ENCODE results near the gene CCDC88C.

Gene CCDC88C

DNA sequence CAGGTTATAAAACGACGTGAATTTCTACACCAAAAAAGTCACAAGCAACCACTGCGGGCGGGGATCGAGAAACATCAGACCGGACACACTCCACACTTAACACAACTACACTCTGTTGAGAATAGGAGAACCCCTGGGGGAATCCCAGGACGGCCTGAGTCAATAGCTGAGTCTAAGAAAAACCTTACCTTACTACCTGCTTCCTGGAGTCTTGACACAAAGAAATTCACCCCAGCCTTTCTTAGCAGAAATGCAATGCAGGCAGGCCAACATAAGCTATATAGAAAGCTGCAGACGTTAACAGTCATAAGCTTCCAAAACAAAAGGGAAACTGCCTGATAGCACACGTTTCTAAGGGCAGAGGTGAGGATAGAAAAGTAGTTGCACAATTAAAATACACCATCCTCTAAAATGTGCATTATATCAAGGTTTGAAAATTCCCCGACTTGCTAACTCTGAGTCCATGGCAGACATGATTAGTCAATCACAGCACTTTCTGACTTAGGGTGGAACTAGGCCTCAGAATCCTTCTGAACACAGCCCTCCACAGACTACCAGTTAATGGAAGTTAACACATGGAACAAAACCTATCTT is 68.0 kb downstream of the CCDC88C start:
- Histone ChIP-seq H3K27me3 (no peaks in the 10 kb centered on the region), H3K4me3 (no peak overlapping the region), H3K9me3 (no peaks in the 10 kb centered on the region), H3K4me1 (peaks cover 0 to 10% (median 4%) of the 10 kb centered on the region in 4 donors), H3K27ac (no peak overlapping the region), H3K36me3 (no peaks in the 10 kb centered on the region)
- TF ChIP-seq, protein P1, sequence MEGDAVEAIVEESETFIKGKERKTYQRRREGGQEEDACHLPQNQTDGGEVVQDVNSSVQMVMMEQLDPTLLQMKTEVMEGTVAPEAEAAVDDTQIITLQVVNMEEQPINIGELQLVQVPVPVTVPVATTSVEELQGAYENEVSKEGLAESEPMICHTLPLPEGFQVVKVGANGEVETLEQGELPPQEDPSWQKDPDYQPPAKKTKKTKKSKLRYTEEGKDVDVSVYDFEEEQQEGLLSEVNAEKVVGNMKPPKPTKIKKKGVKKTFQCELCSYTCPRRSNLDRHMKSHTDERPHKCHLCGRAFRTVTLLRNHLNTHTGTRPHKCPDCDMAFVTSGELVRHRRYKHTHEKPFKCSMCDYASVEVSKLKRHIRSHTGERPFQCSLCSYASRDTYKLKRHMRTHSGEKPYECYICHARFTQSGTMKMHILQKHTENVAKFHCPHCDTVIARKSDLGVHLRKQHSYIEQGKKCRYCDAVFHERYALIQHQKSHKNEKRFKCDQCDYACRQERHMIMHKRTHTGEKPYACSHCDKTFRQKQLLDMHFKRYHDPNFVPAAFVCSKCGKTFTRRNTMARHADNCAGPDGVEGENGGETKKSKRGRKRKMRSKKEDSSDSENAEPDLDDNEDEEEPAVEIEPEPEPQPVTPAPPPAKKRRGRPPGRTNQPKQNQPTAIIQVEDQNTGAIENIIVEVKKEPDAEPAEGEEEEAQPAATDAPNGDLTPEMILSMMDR (IDR thresholded peaks at IDR 0.05) = no peak
- intact Hi-C loops (cut with DNase I; ENCODE audit: low total_unique reads) = no loop called here
- no peak for DNase-seq

DNA sequence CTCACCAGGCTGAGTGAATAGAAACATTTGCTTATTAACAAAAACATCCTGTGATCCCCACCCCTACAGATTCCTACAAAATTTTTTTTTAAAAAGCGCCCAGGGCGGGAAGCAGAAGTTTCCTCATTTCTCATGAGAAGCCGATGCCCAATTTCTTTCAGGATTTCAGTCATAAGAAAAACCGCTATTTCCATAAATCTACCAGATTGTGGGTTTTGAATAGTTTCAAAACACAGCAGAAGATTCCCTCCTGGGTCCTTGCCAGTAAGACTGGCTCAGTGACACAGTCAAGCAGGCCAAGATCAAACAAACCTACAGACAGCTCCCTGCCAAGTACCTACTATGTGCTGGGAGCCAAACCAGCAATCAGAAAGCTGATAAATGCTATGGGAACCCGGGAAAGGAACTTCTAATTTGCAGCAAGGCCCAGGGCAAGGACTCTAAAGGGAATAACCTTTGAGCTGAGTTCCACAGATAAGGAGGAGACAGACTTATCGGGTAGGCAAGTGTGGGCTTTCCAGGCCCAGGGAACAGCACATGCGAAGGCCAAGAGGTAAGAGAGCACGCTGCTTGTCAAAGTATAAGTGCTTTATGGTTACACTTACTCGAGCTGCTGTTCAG is 68.7 kb downstream of the CCDC88C start:
- intact Hi-C loops (cut with DNase I; ENCODE audit: low total_unique reads) = no loop called here
- Histone ChIP-seq H3K4me1 (peaks cover 0 to 10% (median 4%) of the 10 kb centered on the region in 4 donors), H3K27me3 (no peaks in the 10 kb centered on the region), H3K36me3 (no peaks in the 10 kb centered on the region), H3K9me3 (no peaks in the 10 kb centered on the region), H3K27ac (no peak overlapping the region), H3K4me3 (no peak overlapping the region)
- TF ChIP-seq, protein P1 (IDR thresholded peaks at IDR 0.05) = no peak
- DNase-seq = no peak

DNA sequence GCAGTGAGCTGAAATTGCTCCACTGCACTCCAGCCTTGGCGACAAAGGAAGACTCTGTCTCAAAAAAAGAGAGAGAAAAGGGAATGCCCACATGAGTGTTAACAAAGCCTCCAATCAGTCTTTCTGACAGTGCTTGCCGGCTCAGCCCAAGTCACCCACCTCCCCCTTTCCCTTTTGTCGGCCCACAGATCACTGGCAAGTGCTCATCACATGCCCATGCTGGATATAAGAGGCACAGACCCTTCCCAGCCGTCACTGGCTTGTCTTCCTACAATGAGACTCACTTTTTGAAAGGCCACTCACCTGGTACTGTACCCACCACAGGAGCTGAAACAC is 70.8 kb downstream of the CCDC88C start:
- Histone ChIP-seq H3K27me3 (no peaks in the 10 kb centered on the region), H3K27ac (no peak overlapping the region), H3K4me3 (no peak overlapping the region), H3K9me3 (no peaks in the 10 kb centered on the region), H3K36me3 (no peaks in the 10 kb centered on the region), H3K4me1 (peaks cover 0 to 8% (median under 1%) of the 10 kb centered on the region in 4 donors)
- intact Hi-C loops (cut with DNase I; ENCODE audit: low total_unique reads) = no loop called here
- TF ChIP-seq, protein P1 (IDR thresholded peaks at IDR 0.05) = no peak
- no peak for DNase-seq

DNA sequence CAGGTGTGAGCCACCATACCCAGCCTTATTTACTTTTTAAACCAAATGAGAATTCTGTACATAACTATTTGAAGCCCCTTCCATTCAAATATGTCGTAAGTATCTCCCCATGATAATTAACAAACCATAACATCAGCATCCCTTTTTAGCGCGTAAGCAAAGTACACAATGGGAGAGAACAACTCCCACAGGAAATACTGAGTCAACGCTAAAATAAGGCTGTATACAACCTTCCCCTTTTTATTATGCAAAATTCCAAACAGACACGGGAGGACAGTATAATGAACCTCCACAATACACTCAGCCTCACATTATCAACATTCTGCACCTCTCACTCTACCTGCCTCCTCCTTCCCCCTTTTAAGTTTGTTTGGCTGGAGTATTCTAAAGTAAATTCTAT is 73.5 kb downstream of the CCDC88C start:
- DNase-seq = no peak

DNA sequence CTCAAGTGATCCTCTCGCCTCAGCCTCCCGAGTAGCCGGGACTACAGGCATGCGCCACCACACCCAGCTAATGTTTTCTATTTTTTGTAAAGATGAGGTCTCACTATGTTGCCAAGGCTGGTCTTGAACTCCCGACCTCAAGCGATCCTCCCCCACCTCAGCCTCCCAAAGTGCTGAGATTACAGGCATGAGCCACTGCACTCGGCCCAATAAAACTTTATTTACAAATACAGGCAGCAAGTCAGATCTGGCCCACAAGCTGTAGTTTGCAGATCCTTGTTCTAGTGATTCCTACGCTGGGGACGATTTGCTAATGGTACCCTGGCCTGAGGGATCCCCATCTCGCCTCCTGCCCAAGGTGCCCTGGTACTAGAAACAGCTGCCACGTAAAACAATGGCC is 74.6 kb downstream of the CCDC88C start:
- Histone ChIP-seq H3K27ac (no peak overlapping the region), H3K27me3 (no peaks in the 10 kb centered on the region), H3K4me1 (peaks cover 0 to 15% (median 5%) of the 10 kb centered on the region in 4 donors), H3K4me3 (no peak overlapping the region), H3K36me3 (peaks cover 0 to 5% (median 0%) of the 10 kb centered on the region in 3 donors), H3K9me3 (no peaks in the 10 kb centered on the region)
- DNase-seq = no peak
- TF ChIP-seq, protein P1 (IDR thresholded peaks at IDR 0.05) = no peak
- intact Hi-C loops (cut with DNase I; ENCODE audit: low total_unique reads) = no loop called here

More for the DNA sequence above, 73.5 kb downstream of the CCDC88C start:
- no peak overlapping the region for H3K27ac ChIP-seq
- no peak overlapping the region for H3K4me3 ChIP-seq
- peaks cover 0 to 15% (median 5%) of the 10 kb centered on the region in 4 donors for H3K4me1 ChIP-seq
- intact Hi-C loops (cut with DNase I; ENCODE audit: low total_unique reads) = no loop called here
- H3K9me3 ChIP-seq = no peaks in the 10 kb centered on the region
- TF ChIP-seq, protein P1 (IDR thresholded peaks at IDR 0.05) = no peak
- no peaks in the 10 kb centered on the region for H3K27me3 ChIP-seq
- no peaks in the 10 kb centered on the region for H3K36me3 ChIP-seq

Data from tibial artery (tissue), 4 donors.